Fibroblast of lung (primary cell): ENCODE results near the gene B3GNT4. TPM values are rescaled to one million over a fixed set of nuclear protein-coding genes. Genes with fewer than 3 reads are reported as not detected.

Experiments
- DNase-seq, 2 donors: peaks; one replicate each; pipeline versions ENCODE4 v3.0.0 to v3.0.0-alpha.2; 2010; ENCODE audit warnings: low read depth in 2 of 2
- H2AFZ ChIP-seq: 2 replicates; pipeline ENCODE4 v1.5.1; 2012; ENCODE audit warnings: low read length, control low read depth, inconsistent platforms
- H3K27ac ChIP-seq: 2 replicates; pipeline ENCODE4 v1.5.1; 2011; ENCODE audit warnings: low read length, control low read depth; ENCODE audit not compliant: insufficient read depth
- H3K27me3 ChIP-seq: 2 replicates; pipeline ENCODE4 v1.5.1; 2011; ENCODE audit warnings: mild to moderate bottlenecking, low read length; ENCODE audit not compliant: control insufficient read depth, insufficient read depth
- H3K36me3 ChIP-seq: 2 replicates; pipeline ENCODE4 v1.5.1; 2011; ENCODE audit warnings: low read length; ENCODE audit not compliant: control insufficient read depth, insufficient read depth
- H3K4me1 ChIP-seq: 2 replicates; pipeline ENCODE4 v1.5.1; 2011; ENCODE audit warnings: low read length; ENCODE audit not compliant: control insufficient read depth, insufficient read depth; ENCODE audit errors: extremely low read depth
- H3K4me2 ChIP-seq: 2 replicates; pipeline ENCODE4 v1.5.1; 2011; ENCODE audit warnings: low read length, control low read depth; ENCODE audit not compliant: insufficient read depth; ENCODE audit errors: extremely low read depth
- H3K4me3 ChIP-seq, 4 experiments: fragments of 200-600 bp in 1 of 4; sonication (generic) in 1 of 4; replicated peaks in 1 of 4; 2 replicates each; pipeline ENCODE4 v1.5.1; 2011 to 2016; ENCODE audit warnings: low read length in 4 of 4, low read depth in 3 of 4, mild to moderate bottlenecking in 3 of 4, control low read depth in 2 of 4, inconsistent platforms in 1 of 4, mixed read lengths in 1 of 4; ENCODE audit not compliant: insufficient read depth in 1 of 4; ENCODE audit errors: control extremely low read depth in 1 of 4
- H3K79me2 ChIP-seq: 2 replicates; pipeline ENCODE4 v1.5.1; 2012; ENCODE audit warnings: mild to moderate bottlenecking, low read length, inconsistent platforms; ENCODE audit not compliant: control insufficient read depth, insufficient read depth
- H3K9ac ChIP-seq: 2 replicates; pipeline ENCODE4 v1.5.1; 2011; ENCODE audit warnings: mild to moderate bottlenecking, low read length, control low read depth; ENCODE audit not compliant: insufficient read depth
- H3K9me3 ChIP-seq: 2 replicates; pipeline ENCODE4 v1.5.1; 2012; ENCODE audit warnings: low read depth, low read length; ENCODE audit not compliant: control insufficient read depth, insufficient read depth
- H4K20me1 ChIP-seq: 2 replicates; pipeline ENCODE4 v1.5.1; 2011; ENCODE audit warnings: low read length; ENCODE audit not compliant: control insufficient read depth, insufficient read depth; ENCODE audit errors: extremely low read depth
- EZH2 ChIP-seq: IDR thresholded peaks from 2 replicates; pipeline ENCODE4 v1.5.1; 2012; ENCODE audit warnings: low read length, control low read depth, mild to moderate bottlenecking; ENCODE audit errors: missing control alignments
- polyA plus RNA-seq, 2 donors: library from polyadenylated mRNA; depleted of rRNA in 1 of 2; stranded (reverse) in 1 of 2; unstranded in 1 of 2; fragments of >200 nt; gene quantifications; 2 replicates each; pipeline ENCODE4 v1.2.1, GENCODE V29; 2011 to 2012; ENCODE audit warnings: missing spikeins in 1 of 2
- total RNA-seq: library from RNA; depleted of rRNA; stranded (reverse); fragments of >200 nt; gene quantifications from 2 replicates; pipeline ENCODE4 v1.2.1, GENCODE V29; 2014
- TF ChIP-seq, protein P1 (sequence below), 2 donors: IDR thresholded peaks in 1 of 2; conservative IDR thresholded peaks in 1 of 2; 1 replicate in 1 of 2; 2 replicates in 1 of 2; pipeline ENCODE4 v1.5.1; 2011 to 2012; ENCODE audit warnings: low read length in 2 of 2, control low read depth in 1 of 2, inconsistent platforms in 1 of 2, low read depth in 1 of 2, mild to moderate bottlenecking in 1 of 2

Gene B3GNT4
- total and polyA plus RNA-seq, 2 donors (not counting 1 experiment from before 2014, with no cell fraction given), result 0.12 to 0.33 TPM

DNA sequence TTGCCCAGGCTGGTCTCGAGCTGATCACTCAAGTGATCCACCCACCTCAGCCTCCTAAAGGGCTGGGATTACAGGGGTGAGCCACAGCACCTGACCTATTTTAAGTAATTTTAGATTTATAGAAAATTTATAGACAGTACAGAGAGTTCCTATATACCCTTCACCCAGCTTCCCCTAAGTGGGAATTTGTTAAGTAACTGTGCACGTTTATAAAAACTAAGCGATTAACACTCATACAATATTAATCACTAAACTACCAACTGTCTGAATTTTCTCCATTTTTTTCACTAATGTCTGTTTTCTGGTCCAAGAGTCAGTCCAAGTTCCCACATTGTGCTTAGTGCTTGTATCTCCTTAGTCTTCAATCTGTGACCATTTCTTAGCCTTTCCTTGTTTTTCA is 35.0 kb upstream of the B3GNT4 start:
- Histone ChIP-seq H3K79me2 (no peaks in the 10 kb centered on the region), H2AFZ (no peak overlapping the region), H3K27ac (no peak overlapping the region), H3K4me1 (no peaks in the 10 kb centered on the region), H3K4me2 (no peak overlapping the region), H3K27me3 (peaks cover 6% of the 10 kb centered on the region), H3K9ac (no peak overlapping the region), H3K9me3 (no peaks in the 10 kb centered on the region), H3K4me3 (no peak overlapping the region), H3K36me3 (no peaks in the 10 kb centered on the region), H4K20me1 (no peaks in the 10 kb centered on the region)
- TF ChIP-seq EZH2, result no peak
- TF ChIP-seq, protein P1, sequence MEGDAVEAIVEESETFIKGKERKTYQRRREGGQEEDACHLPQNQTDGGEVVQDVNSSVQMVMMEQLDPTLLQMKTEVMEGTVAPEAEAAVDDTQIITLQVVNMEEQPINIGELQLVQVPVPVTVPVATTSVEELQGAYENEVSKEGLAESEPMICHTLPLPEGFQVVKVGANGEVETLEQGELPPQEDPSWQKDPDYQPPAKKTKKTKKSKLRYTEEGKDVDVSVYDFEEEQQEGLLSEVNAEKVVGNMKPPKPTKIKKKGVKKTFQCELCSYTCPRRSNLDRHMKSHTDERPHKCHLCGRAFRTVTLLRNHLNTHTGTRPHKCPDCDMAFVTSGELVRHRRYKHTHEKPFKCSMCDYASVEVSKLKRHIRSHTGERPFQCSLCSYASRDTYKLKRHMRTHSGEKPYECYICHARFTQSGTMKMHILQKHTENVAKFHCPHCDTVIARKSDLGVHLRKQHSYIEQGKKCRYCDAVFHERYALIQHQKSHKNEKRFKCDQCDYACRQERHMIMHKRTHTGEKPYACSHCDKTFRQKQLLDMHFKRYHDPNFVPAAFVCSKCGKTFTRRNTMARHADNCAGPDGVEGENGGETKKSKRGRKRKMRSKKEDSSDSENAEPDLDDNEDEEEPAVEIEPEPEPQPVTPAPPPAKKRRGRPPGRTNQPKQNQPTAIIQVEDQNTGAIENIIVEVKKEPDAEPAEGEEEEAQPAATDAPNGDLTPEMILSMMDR (conservative IDR thresholded peaks at IDR 0.05 in 1 of 2, IDR thresholded peaks at IDR 0.05 in 1 of 2; ENCODE audit: low read depth in 1 of 2, low read length in 2 of 2), result no peak
- DNase-seq, result no peak

DNA sequence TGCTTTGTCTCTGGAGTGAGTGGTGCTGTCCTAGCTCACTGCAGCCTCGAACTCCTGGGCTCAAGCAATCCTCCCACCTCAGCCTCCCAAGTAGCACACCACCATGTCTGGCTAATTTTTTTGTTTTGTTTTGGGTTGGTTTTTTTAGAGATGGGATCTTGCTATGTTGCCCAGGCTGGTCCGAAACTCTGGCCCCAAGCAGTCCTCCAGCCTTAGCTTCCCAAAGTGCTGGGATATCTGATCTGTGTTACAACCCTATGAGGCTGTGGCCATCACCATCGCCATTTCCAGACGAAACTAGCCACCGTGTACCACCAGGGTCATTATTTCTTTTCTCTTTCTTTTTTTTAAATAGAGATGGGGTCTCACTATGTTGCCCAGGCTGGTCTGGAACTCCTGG is 32.1 kb upstream of the B3GNT4 start:
- Histone ChIP-seq H3K27me3 (peaks cover 6% of the 10 kb centered on the region), H3K9ac (no peak overlapping the region), H3K9me3 (no peaks in the 10 kb centered on the region), H3K4me3 (no peak overlapping the region), H3K79me2 (no peaks in the 10 kb centered on the region), H4K20me1 (no peaks in the 10 kb centered on the region), H3K36me3 (no peaks in the 10 kb centered on the region), H3K4me1 (no peaks in the 10 kb centered on the region), H3K27ac (no peak overlapping the region), H3K4me2 (no peak overlapping the region), H2AFZ (no peak overlapping the region)
- no peak for DNase-seq
- no peak for TF ChIP-seq EZH2
- TF ChIP-seq, protein P1 (conservative IDR thresholded peaks at IDR 0.05 in 1 of 2, IDR thresholded peaks at IDR 0.05 in 1 of 2; ENCODE audit: low read depth in 1 of 2, low read length in 2 of 2), result no peak

DNA sequence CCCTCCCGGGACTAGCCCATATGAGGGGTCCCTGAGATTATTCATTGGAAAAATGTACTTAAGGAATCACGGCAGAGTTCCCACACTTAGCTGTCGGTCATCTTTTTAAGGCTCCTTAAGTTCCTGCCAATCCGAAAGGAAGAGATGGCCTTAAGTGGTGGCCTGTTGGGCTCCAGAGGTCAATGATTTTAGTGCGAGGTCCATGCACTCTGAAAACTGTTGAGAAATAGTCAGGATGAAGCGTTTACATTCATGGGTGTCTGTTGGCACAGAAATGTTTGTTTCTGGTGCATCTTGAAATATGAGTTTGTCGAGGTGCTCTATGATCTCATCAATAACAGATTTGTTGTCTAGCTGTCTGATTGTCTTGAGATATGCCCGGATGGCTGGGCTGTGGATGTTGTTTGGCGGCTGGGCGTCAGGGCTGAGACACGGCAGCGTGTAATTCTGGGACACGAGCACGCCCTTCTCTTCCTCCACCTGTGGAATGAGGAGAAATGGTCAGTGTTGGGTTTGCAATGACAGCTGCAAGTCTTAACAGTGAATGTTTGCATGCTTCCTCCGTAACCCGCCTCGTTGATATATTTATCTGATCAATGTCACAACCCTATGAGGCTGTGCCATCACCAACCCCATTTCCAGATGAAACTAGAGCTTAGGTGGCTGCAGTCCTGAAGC is 31.1 kb upstream of the B3GNT4 start:
- Histone ChIP-seq H3K4me1 (no peaks in the 10 kb centered on the region), H3K36me3 (no peaks in the 10 kb centered on the region), H3K4me2 (no peak overlapping the region), H4K20me1 (no peaks in the 10 kb centered on the region), H3K9ac (no peak overlapping the region), H3K27me3 (peaks cover 6% of the 10 kb centered on the region), H2AFZ (no peak overlapping the region), H3K9me3 (no peaks in the 10 kb centered on the region), H3K27ac (no peak overlapping the region), H3K79me2 (no peaks in the 10 kb centered on the region), H3K4me3 (no peak overlapping the region)
- no peak for DNase-seq
- TF ChIP-seq EZH2, result no peak
- TF ChIP-seq, protein P1 (conservative IDR thresholded peaks at IDR 0.05 in 1 of 2, IDR thresholded peaks at IDR 0.05 in 1 of 2; ENCODE audit: low read depth in 1 of 2, low read length in 2 of 2), result no peak
